ENCODE results near the gene CST5.
"Not testable (repeated sequence)": the region's sequence is repeated elsewhere in the genome, so short reads cannot be mapped to it uniquely, and the experiment has no call there.

Gene CST5

GRCh38 chr20:23879328-23879798, at the start of gene CST5:
Gene CST5 (minus strand): TSS chr20:23879748. CDS start chr20:23879676, 72 bp downstream.
- no peak for DNase-seq (ENCODE audit: low read depth in 2 of 2, low spot score in 1 of 2)

- no peak for DNase-seq (ENCODE audit: low read depth in 2 of 2, low spot score in 1 of 2)
Measured at GRCh38 chr20:23928788-23929187, 49.2 kb upstream of the CST5 start.

GRCh38 chr20:23928353-23928752, 48.8 kb upstream of the CST5 start:
- DNase-seq (ENCODE audit: low read depth in 2 of 2, low spot score in 1 of 2): no peak

- DNase-seq (ENCODE audit: low read depth in 2 of 2, low spot score in 1 of 2): no peak
Measured at GRCh38 chr20:23926944-23927872, 47.7 kb upstream of the CST5 start.

- no peak for DNase-seq (ENCODE audit: low read depth in 2 of 2, low spot score in 1 of 2)
Measured at GRCh38 chr20:23926526-23926880, 47.0 kb upstream of the CST5 start.

GRCh38 chr20:23925789-23926525, 46.4 kb upstream of the CST5 start:
- no peak for DNase-seq (ENCODE audit: low read depth in 2 of 2, low spot score in 1 of 2)

- no peak for DNase-seq (ENCODE audit: low read depth in 2 of 2, low spot score in 1 of 2)
Measured at GRCh38 chr20:23924751-23925150, 45.2 kb upstream of the CST5 start.

GRCh38 chr20:23923891-23924435, 44.4 kb upstream of the CST5 start:
- no peak for DNase-seq (ENCODE audit: low read depth in 2 of 2, low spot score in 1 of 2)

- DNase-seq (ENCODE audit: low read depth in 2 of 2, low spot score in 1 of 2): no peak
Measured at GRCh38 chr20:23923311-23923710, 43.8 kb upstream of the CST5 start.

GRCh38 chr20:23920408-23921325, 41.1 kb upstream of the CST5 start:
- no peak for DNase-seq (ENCODE audit: low read depth in 2 of 2, low spot score in 1 of 2)

- no peak for DNase-seq (ENCODE audit: low read depth in 2 of 2, low spot score in 1 of 2)
Measured at GRCh38 chr20:23918896-23919295, 39.3 kb upstream of the CST5 start.

- DNase-seq (ENCODE audit: low read depth in 2 of 2, low spot score in 1 of 2): no peak
Measured at GRCh38 chr20:23918101-23918862, 38.7 kb upstream of the CST5 start.

- no peak for DNase-seq (ENCODE audit: low read depth in 2 of 2, low spot score in 1 of 2)
Measured at GRCh38 chr20:23917024-23917725, 37.6 kb upstream of the CST5 start.

- DNase-seq (ENCODE audit: low read depth in 2 of 2, low spot score in 1 of 2): no peak
Measured at GRCh38 chr20:23915844-23916243, 36.3 kb upstream of the CST5 start.

GRCh38 chr20:23914469-23914868, 34.9 kb upstream of the CST5 start:
- DNase-seq (ENCODE audit: low read depth in 2 of 2, low spot score in 1 of 2): not testable (repeated sequence)

GRCh38 chr20:23910210-23910609, 30.7 kb upstream of the CST5 start:
- no peak for DNase-seq (ENCODE audit: low read depth in 2 of 2, low spot score in 1 of 2)

- no peak for DNase-seq (ENCODE audit: low read depth in 2 of 2, low spot score in 1 of 2)
Measured at GRCh38 chr20:23909390-23909789, 29.8 kb upstream of the CST5 start.

- DNase-seq (ENCODE audit: low read depth in 2 of 2, low spot score in 1 of 2): no peak
Measured at GRCh38 chr20:23907579-23907978, 28.0 kb upstream of the CST5 start.

- DNase-seq (ENCODE audit: low read depth in 2 of 2, low spot score in 1 of 2): not testable (repeated sequence)
Measured at GRCh38 chr20:23902396-23902795, 22.8 kb upstream of the CST5 start.
